ENCODE results near the gene MBOAT1.

MBOAT1 gene

GRCh38 chr6:20202699-20203302 lies 9.5 kb downstream of the MBOAT1 start:
- H2AFZ ChIP-seq (ENCODE audit: low read depth, low read length), result no peak overlapping the region
- no peak overlapping the region for H3K23ac ChIP-seq (ENCODE audit: low read length in 2 of 2)
- H3K4me1 ChIP-seq (ENCODE audit: control insufficient read depth, insufficient read depth, low read depth, low read length), result peaks cover 3% of the 10 kb centered on the region
- H3K36me3 ChIP-seq (ENCODE audit: control insufficient read depth in 1 of 2, insufficient read depth in 2 of 2, low read depth in 1 of 2, low read length in 2 of 2), result no peaks in the 10 kb centered on the region
- H2AK5ac ChIP-seq (ENCODE audit: low read length, severe bottlenecking), result no peak overlapping the region
- H3K79me1 ChIP-seq (replicated peaks; ENCODE audit: low read length, poor library complexity, severe bottlenecking), result peaks cover 6% of the 10 kb centered on the region
- no peak overlapping the region for H3K4me3 ChIP-seq (ENCODE audit: insufficient read depth in 1 of 2, low read depth in 1 of 2, low read length in 2 of 2)
- H3K27ac ChIP-seq (ENCODE audit: low read length, poor library complexity, severe bottlenecking), result no peak overlapping the region
- H4K91ac ChIP-seq (ENCODE audit: low read length), result no peak overlapping the region
- no peak overlapping the region for H4K8ac ChIP-seq (ENCODE audit: low read length)
- WGBS, result 44% methylated on average over 2 of the region's 3 CpGs
- no peak overlapping the region for H2BK12ac ChIP-seq (ENCODE audit: low read length in 2 of 2)
- no peak overlapping the region for H2BK15ac ChIP-seq (ENCODE audit: low read depth, poor library complexity, severe bottlenecking)
- no peaks in the 10 kb centered on the region for H3K27me3 ChIP-seq (ENCODE audit: control insufficient read depth in 1 of 2, insufficient read depth in 1 of 2, low read length in 2 of 2)
- H3K18ac ChIP-seq (ENCODE audit: low read depth in 1 of 2, low read length in 2 of 2), result no peak overlapping the region
- no peak overlapping the region for H2BK5ac ChIP-seq (ENCODE audit: low read depth, low read length, poor library complexity, severe bottlenecking)
- H3K14ac ChIP-seq (ENCODE audit: low read length in 2 of 2), result no peak overlapping the region
- no peaks in the 10 kb centered on the region for H3K9me3 ChIP-seq (ENCODE audit: control insufficient read depth, low read length)
- peak; percentile 40 for DNase-seq
- no peak overlapping the region for H3K4me2 ChIP-seq (ENCODE audit: low read length, poor library complexity, severe bottlenecking)
- H3K9ac ChIP-seq (ENCODE audit: low read length), result no peak overlapping the region
- H2BK120ac ChIP-seq (ENCODE audit: low read depth, low read length), result no peak overlapping the region
- H3K4ac ChIP-seq (ENCODE audit: low read depth in 1 of 2, low read length in 2 of 2), result no peak overlapping the region

GRCh38 chr6:20202324-20202658 lies 10.0 kb downstream of the MBOAT1 start:
- Histone ChIP-seq H2BK12ac (ENCODE audit: low read length in 2 of 2) (no peak overlapping the region), H3K23ac (ENCODE audit: low read length in 2 of 2) (no peak overlapping the region), H3K18ac (ENCODE audit: low read depth in 1 of 2, low read length in 2 of 2) (no peak overlapping the region), H3K14ac (ENCODE audit: low read length in 2 of 2) (no peak overlapping the region), H3K27me3 (ENCODE audit: control insufficient read depth in 1 of 2, insufficient read depth in 1 of 2, low read length in 2 of 2) (no peaks in the 10 kb centered on the region), H2BK120ac (ENCODE audit: low read depth, low read length) (no peak overlapping the region), H3K4me3 (ENCODE audit: insufficient read depth in 1 of 2, low read depth in 1 of 2, low read length in 2 of 2) (no peak overlapping the region), H3K9me3 (ENCODE audit: control insufficient read depth, low read length) (no peaks in the 10 kb centered on the region), H4K8ac (ENCODE audit: low read length) (no peak overlapping the region), H3K9ac (ENCODE audit: low read length) (no peak overlapping the region), H3K4me1 (ENCODE audit: control insufficient read depth, insufficient read depth, low read depth, low read length) (peaks cover 3% of the 10 kb centered on the region), H2BK15ac (ENCODE audit: low read depth, poor library complexity, severe bottlenecking) (no peak overlapping the region), H2AK5ac (ENCODE audit: low read length, severe bottlenecking) (no peak overlapping the region), H3K27ac (ENCODE audit: low read length, poor library complexity, severe bottlenecking) (no peak overlapping the region), H4K91ac (ENCODE audit: low read length) (no peak overlapping the region), H3K79me1 (replicated peaks; ENCODE audit: low read length, poor library complexity, severe bottlenecking) (peaks cover 6% of the 10 kb centered on the region), H3K36me3 (ENCODE audit: control insufficient read depth in 1 of 2, insufficient read depth in 2 of 2, low read depth in 1 of 2, low read length in 2 of 2) (no peaks in the 10 kb centered on the region), H3K4me2 (ENCODE audit: low read length, poor library complexity, severe bottlenecking) (no peak overlapping the region), H2AFZ (ENCODE audit: low read depth, low read length) (no peak overlapping the region), H2BK5ac (ENCODE audit: low read depth, low read length, poor library complexity, severe bottlenecking) (no peak overlapping the region), H3K4ac (ENCODE audit: low read depth in 1 of 2, low read length in 2 of 2) (no peak overlapping the region)
- no CpG with 5 or more reads among the region's 1 CpG for WGBS
- no peak for DNase-seq

GRCh38 chr6:20200761-20201630 lies 11.3 kb downstream of the MBOAT1 start:
- no peaks in the 10 kb centered on the region for H3K36me3 ChIP-seq (ENCODE audit: control insufficient read depth in 1 of 2, insufficient read depth in 2 of 2, low read depth in 1 of 2, low read length in 2 of 2)
- no peak overlapping the region for H3K14ac ChIP-seq (ENCODE audit: low read length in 2 of 2)
- H3K23ac ChIP-seq (ENCODE audit: low read length in 2 of 2), result no peak overlapping the region
- H3K4me3 ChIP-seq (ENCODE audit: insufficient read depth in 1 of 2, low read depth in 1 of 2, low read length in 2 of 2), result no peak overlapping the region
- no peak overlapping the region for H2AFZ ChIP-seq (ENCODE audit: low read depth, low read length)
- peak overlapping the region in 1 of 2 experiments; percentile 64 for H2BK12ac ChIP-seq (ENCODE audit: low read length in 2 of 2)
- no peak overlapping the region for H2BK5ac ChIP-seq (ENCODE audit: low read depth, low read length, poor library complexity, severe bottlenecking)
- H4K8ac ChIP-seq (ENCODE audit: low read length), result no peak overlapping the region
- H3K79me1 ChIP-seq (replicated peaks; ENCODE audit: low read length, poor library complexity, severe bottlenecking), result peaks cover 3% of the 10 kb centered on the region
- H3K18ac ChIP-seq (ENCODE audit: low read depth in 1 of 2, low read length in 2 of 2), result no peak overlapping the region
- H3K9ac ChIP-seq (ENCODE audit: low read length), result no peak overlapping the region
- H3K27ac ChIP-seq (ENCODE audit: low read length, poor library complexity, severe bottlenecking), result no peak overlapping the region
- H3K4me2 ChIP-seq (ENCODE audit: low read length, poor library complexity, severe bottlenecking), result no peak overlapping the region
- H2BK15ac ChIP-seq (ENCODE audit: low read depth, poor library complexity, severe bottlenecking), result no peak overlapping the region
- H3K9me3 ChIP-seq (ENCODE audit: control insufficient read depth, low read length), result no peaks in the 10 kb centered on the region
- WGBS, result 61% methylated on average over 6 of the region's 8 CpGs
- H3K4ac ChIP-seq (ENCODE audit: low read depth in 1 of 2, low read length in 2 of 2), result peak overlapping the region in 1 of 2 experiments; percentile 69
- peaks cover 3% of the 10 kb centered on the region for H3K4me1 ChIP-seq (ENCODE audit: control insufficient read depth, insufficient read depth, low read depth, low read length)
- H2AK5ac ChIP-seq (ENCODE audit: low read length, severe bottlenecking), result peak overlapping the region; percentile 8
- no peaks in the 10 kb centered on the region for H3K27me3 ChIP-seq (ENCODE audit: control insufficient read depth in 1 of 2, insufficient read depth in 1 of 2, low read length in 2 of 2)
- no peak overlapping the region for H4K91ac ChIP-seq (ENCODE audit: low read length)
- H2BK120ac ChIP-seq (ENCODE audit: low read depth, low read length), result no peak overlapping the region
- DNase-seq, result peak; percentile 35

- H3K9ac ChIP-seq (ENCODE audit: low read length), result no peak overlapping the region
- H3K9me3 ChIP-seq (ENCODE audit: control insufficient read depth, low read length), result no peaks in the 10 kb centered on the region
- H3K36me3 ChIP-seq (ENCODE audit: control insufficient read depth in 1 of 2, insufficient read depth in 2 of 2, low read depth in 1 of 2, low read length in 2 of 2), result no peaks in the 10 kb centered on the region
- no peak overlapping the region for H4K8ac ChIP-seq (ENCODE audit: low read length)
- H3K4me3 ChIP-seq (ENCODE audit: insufficient read depth in 1 of 2, low read depth in 1 of 2, low read length in 2 of 2), result no peak overlapping the region
- no peak overlapping the region for H2BK120ac ChIP-seq (ENCODE audit: low read depth, low read length)
- peak; percentile 34 for DNase-seq
- no peak overlapping the region for H3K4me2 ChIP-seq (ENCODE audit: low read length, poor library complexity, severe bottlenecking)
- H4K91ac ChIP-seq (ENCODE audit: low read length), result no peak overlapping the region
- no peak overlapping the region for H2AK5ac ChIP-seq (ENCODE audit: low read length, severe bottlenecking)
- H2BK15ac ChIP-seq (ENCODE audit: low read depth, poor library complexity, severe bottlenecking), result no peak overlapping the region
- H2BK12ac ChIP-seq (ENCODE audit: low read length in 2 of 2), result no peak overlapping the region
- H2BK5ac ChIP-seq (ENCODE audit: low read depth, low read length, poor library complexity, severe bottlenecking), result no peak overlapping the region
- H3K23ac ChIP-seq (ENCODE audit: low read length in 2 of 2), result no peak overlapping the region
- no peak overlapping the region for H2AFZ ChIP-seq (ENCODE audit: low read depth, low read length)
- H3K27me3 ChIP-seq (ENCODE audit: control insufficient read depth in 1 of 2, insufficient read depth in 1 of 2, low read length in 2 of 2), result no peaks in the 10 kb centered on the region
- no peak overlapping the region for H3K18ac ChIP-seq (ENCODE audit: low read depth in 1 of 2, low read length in 2 of 2)
- H3K4ac ChIP-seq (ENCODE audit: low read depth in 1 of 2, low read length in 2 of 2), result no peak overlapping the region
- H3K79me1 ChIP-seq (replicated peaks; ENCODE audit: low read length, poor library complexity, severe bottlenecking), result peaks cover 3% of the 10 kb centered on the region
- WGBS, result 27% methylated on average over 6 of the region's 6 CpGs
- H3K14ac ChIP-seq (ENCODE audit: low read length in 2 of 2), result no peak overlapping the region
- no peaks in the 10 kb centered on the region for H3K4me1 ChIP-seq (ENCODE audit: control insufficient read depth, insufficient read depth, low read depth, low read length)
- no peak overlapping the region for H3K27ac ChIP-seq (ENCODE audit: low read length, poor library complexity, severe bottlenecking)
These were observed 13.5 kb downstream of the MBOAT1 start for GRCh38 chr6:20198775-20199174.

Data from mesenchymal stem cell (in vitro differentiated cells and primary cell).